Endothelial cell of umbilical vein (primary cell): ENCODE results near the gene RTCB. TPM values are rescaled to one million over a fixed set of nuclear protein-coding genes. Genes with fewer than 3 reads are reported as not detected.

Source experiments
- BruUV-seq: library from RNA; stranded (reverse); fragments of 400-500 nt; replicated peaks from 2 replicates; lab custom pipeline; 2021; lab: Mats Ljungman, UMichigan
- CTCF ChIA-PET: fragments of 300-600, 350-600 bp; sonication (Branson Sonifier 250); formaldehyde crosslinking; loops from one replicate; lab custom pipeline; 2021; ENCODE audit warnings: antibody characterized with exemption, inconsistent platforms; lab: Charles Lee
- POLR2A ChIA-PET: fragments of 300-600, 350-600 bp; sonication (Branson Sonifier 250); formaldehyde crosslinking; loops from one replicate; lab custom pipeline; 2021; ENCODE audit warnings: antibody characterized with exemption, inconsistent platforms; lab: Charles Lee
- DNase-seq: peaks from one replicate; pipeline ENCODE4 v3.0.0-alpha.2; 2011; ENCODE audit warnings: low read depth, low spot score
- FAIRE-seq: peaks from 2 replicates; lab custom pipeline; 2011; peaks lifted over from hg19 to GRCh38; lab: Jason Lieb, UNC
- H2AFZ ChIP-seq: 2 replicates; pipeline ENCODE4 v1.6.0; 2012; ENCODE audit warnings: low read depth, low read length, control low read depth, inconsistent platforms
- H3K27ac ChIP-seq: 2 replicates; pipeline ENCODE4 v1.5.1; 2011; ENCODE audit warnings: low read depth, mild to moderate bottlenecking, control low read depth, low read length, moderate library complexity; ENCODE audit not compliant: insufficient read depth
- H3K27me3 ChIP-seq, 2 experiments: 2 replicates each; pipeline versions ENCODE4 v1.6.0 to v1.6.1; 2011; ENCODE audit warnings: low read length in 2 of 2, mixed read lengths in 1 of 2; ENCODE audit not compliant: control insufficient read depth in 2 of 2, insufficient read depth in 2 of 2
- H3K36me3 ChIP-seq, 2 experiments: 2 replicates in 1 of 2; 3 replicates in 1 of 2; pipeline ENCODE4 v1.5.1; 2011; ENCODE audit warnings: low read length in 2 of 2, mild to moderate bottlenecking in 1 of 2, moderate library complexity in 1 of 2; ENCODE audit not compliant: control insufficient read depth in 2 of 2, insufficient read depth in 2 of 2; ENCODE audit errors: extremely low read depth in 1 of 2
- H3K4me1 ChIP-seq: 3 replicates; pipeline ENCODE4 v1.5.1; 2011; ENCODE audit warnings: mild to moderate bottlenecking, low read length; ENCODE audit not compliant: control insufficient read depth, insufficient read depth; ENCODE audit errors: extremely low read depth
- H3K4me2 ChIP-seq: 2 replicates; pipeline ENCODE4 v1.6.1; 2011; ENCODE audit warnings: low read length, control low read depth, mixed read lengths; ENCODE audit not compliant: insufficient read depth
- H3K4me3 ChIP-seq, 3 experiments: fragments of 200-600 bp in 1 of 3; sonication (generic), shearing (Covaris generic) in 1 of 3; replicated peaks in 1 of 3; 2 replicates each; pipeline ENCODE4 v1.5.1; 2011 to 2016; ENCODE audit warnings: control low read depth in 3 of 3, low read length in 3 of 3, mild to moderate bottlenecking in 2 of 3, inconsistent platforms in 1 of 3, low read depth in 1 of 3, moderate library complexity in 1 of 3; ENCODE audit not compliant: insufficient read depth in 1 of 3
- H3K79me2 ChIP-seq: 2 replicates; pipeline ENCODE4 v1.6.0; 2012; ENCODE audit warnings: low read length, inconsistent platforms; ENCODE audit not compliant: control insufficient read depth, insufficient read depth
- H3K9ac ChIP-seq: replicated peaks from 2 replicates; pipeline ENCODE3; 2011; ENCODE audit warnings: low read length, control low read depth; ENCODE audit not compliant: insufficient read depth; ENCODE audit errors: extremely low read depth
- H3K9me1 ChIP-seq: replicated peaks from 3 replicates; pipeline ENCODE4 v1.6.0; 2011; ENCODE audit warnings: mild to moderate bottlenecking, low read length; ENCODE audit not compliant: control insufficient read depth, insufficient read depth; ENCODE audit errors: extremely low read depth
- H3K9me3 ChIP-seq: replicated peaks from 2 replicates; pipeline ENCODE4 v1.5.1; 2012; ENCODE audit warnings: low read length, inconsistent platforms; ENCODE audit not compliant: control insufficient read depth, insufficient read depth
- H4K20me1 ChIP-seq: replicated peaks from 2 replicates; pipeline ENCODE3; 2011; ENCODE audit warnings: mild to moderate bottlenecking, low read length; ENCODE audit not compliant: control insufficient read depth, insufficient read depth; ENCODE audit errors: extremely low read depth
- CTCF ChIP-seq, 2 donors: IDR thresholded peaks; 1 replicate in 1 of 2; 2 replicates in 1 of 2; pipeline ENCODE4 v1.5.1; 2011; ENCODE audit warnings: low read length in 2 of 2, mild to moderate bottlenecking in 2 of 2, moderate library complexity in 2 of 2, control low read depth in 1 of 2, inconsistent platforms in 1 of 2, low read depth in 1 of 2; ENCODE audit not compliant: insufficient read depth in 1 of 2; ENCODE audit errors: extremely low read depth in 1 of 2
- EZH2 ChIP-seq: IDR thresholded peaks from 2 replicates; pipeline ENCODE4 v1.6.1; 2012; ENCODE audit warnings: borderline replicate concordance, low read depth, mild to moderate bottlenecking, moderate library complexity, low read length, inconsistent platforms; ENCODE audit not compliant: severe bottlenecking
- FOS ChIP-seq: IDR thresholded peaks from 2 replicates; pipeline ENCODE4 v1.6.1; 2011; ENCODE audit warnings: mild to moderate bottlenecking, low read length, moderate library complexity, borderline replicate concordance; ENCODE audit not compliant: insufficient read depth
- GATA2 ChIP-seq: IDR thresholded peaks from 2 replicates; pipeline ENCODE4 v1.7.0; 2011; ENCODE audit warnings: low read depth, mild to moderate bottlenecking, moderate library complexity, mixed read lengths, low read length; ENCODE audit not compliant: insufficient read length, insufficient read depth
- JUN ChIP-seq: IDR thresholded peaks from 2 replicates; pipeline ENCODE4 v1.6.1; 2011; ENCODE audit warnings: borderline replicate concordance, low read depth; ENCODE audit not compliant: insufficient read length, insufficient read depth
- MAX ChIP-seq: IDR thresholded peaks from 2 replicates; pipeline ENCODE4 v1.6.1; 2011; ENCODE audit not compliant: insufficient read depth, insufficient read length
- MYC ChIP-seq: IDR thresholded peaks from one replicate; pipeline ENCODE4 v1.6.1; 2011; ENCODE audit warnings: mild to moderate bottlenecking, low read depth, low read length
- POLR2A ChIP-seq: IDR thresholded peaks from 2 replicates; pipeline ENCODE4 v1.6.1; 2012; ENCODE audit warnings: low read depth, mild to moderate bottlenecking, control low read depth, low read length
- POLR2AphosphoS5 ChIP-seq: IDR thresholded peaks from 2 replicates; pipeline ENCODE4 v1.6.1; 2012; ENCODE audit warnings: low read depth, mild to moderate bottlenecking, control low read depth, low read length, moderate library complexity; ENCODE audit not compliant: insufficient read depth
- dilution Hi-C: fragments of 300-500 bp; cut with MboI; formaldehyde crosslinking; loops from one replicate; pipeline ENCODE4 v1.15.0; 2019; ENCODE audit warnings: low sequenced_read_pairs; ENCODE audit not compliant: extremely low pct_ligation_motif_present
- intact Hi-C: fragments of 100-400 bp; cut with micrococcal nuclease; formaldehyde crosslinking; loops from one replicate; pipeline ENCODE4 v1.10.0; 2022
- polyA plus RNA-seq, 4 experiments: library from polyadenylated mRNA; depleted of rRNA in 3 of 4; stranded (reverse) in 3 of 4; unstranded in 1 of 4; fragments of >200 nt; gene quantifications; 2 replicates each; pipeline versions ENCODE4 v1.2.1 to v1.2.3, GENCODE V29; 2011 to 2012; ENCODE audit warnings: missing spikeins in 1 of 4
- total RNA-seq: library from RNA; stranded (reverse); gene quantifications from 2 replicates; pipeline ENCODE4 v1.2.3, GENCODE V29; 2021

Gene RTCB
- total and polyA plus RNA-seq, 2 donors (not counting 3 experiments of a cell fraction or from before 2014, with no cell fraction given) = 98.7 to 100 TPM

- H3K4me3 ChIP-seq = no peak overlapping the region
- H3K27me3 ChIP-seq = no peaks in the 10 kb centered on the region
- DNase-seq (no peak), FAIRE-seq (no peak)
- ChIA-PET CTCF (no interaction called here), POLR2A (no interaction called here)
- peaks cover 4% of the 10 kb centered on the region for H3K79me2 ChIP-seq
- dilution Hi-C loops = no loop called here
- H3K9me3 ChIP-seq = no peaks in the 10 kb centered on the region
- intact Hi-C loops = no loop called here
- no TSS peak for BruUV-seq
- no peak overlapping the region for H3K9ac ChIP-seq
- no peaks in the 10 kb centered on the region for H4K20me1 ChIP-seq
- TF ChIP-seq MAX (no peak), POLR2AphosphoS5 (no peak), JUN (no peak), POLR2A (no peak), MYC (no peak), EZH2 (no peak), CTCF (IDR thresholded peaks at IDR 0.05; ENCODE audit: extremely low read depth in 1 of 2, insufficient read depth in 1 of 2, low read depth in 1 of 2, low read length in 2 of 2) (no peak), FOS (no peak), GATA2 (no peak)
- peaks cover 2 to 4% of the 10 kb centered on the region in 2 experiments for H3K36me3 ChIP-seq
- no peak overlapping the region for H2AFZ ChIP-seq
- no peak overlapping the region for H3K4me2 ChIP-seq
- H3K4me1 ChIP-seq = peaks cover 26% of the 10 kb centered on the region
- H3K27ac ChIP-seq = no peak overlapping the region
- no peaks in the 10 kb centered on the region for H3K9me1 ChIP-seq
These were observed 70.8 kb downstream of the RTCB start for GRCh38 chr22:32341122-32341740.
